Lower leg skin (tissue), 4 donors: ENCODE measurements around the gene B4GALNT4. TPM values are rescaled to one million over a fixed set of nuclear protein-coding genes. Genes with fewer than 3 reads are reported as not detected.

Experiments used
- DNase-seq, 2 donors: peaks; one replicate each; pipeline ENCODE4 v3.0.0-alpha.2; 2019; ENCODE audit warnings: low spot score in 2 of 2
- H3K4me3 ChIP-seq: fragments of 200-600 bp; sonication (generic); 2 replicates; pipeline ENCODE4 v1.5.1; 2017; ENCODE audit warnings: mild to moderate bottlenecking, low read depth; ENCODE audit not compliant: poor library complexity, severe bottlenecking
- POLR2A ChIP-seq, 2 donors: fragments of 450-650 bp; IDR thresholded peaks; one replicate each; pipeline ENCODE4 v1.6.1; 2016 to 2017; ENCODE audit warnings: antibody characterized with exemption in 2 of 2, mild to moderate bottlenecking in 1 of 2, moderate library complexity in 1 of 2
- WGBS, 2 donors: methylation state at CpG; one replicate each; pipeline ENCODE4 v1.1.5; 2018; 5-methylcytosine and 5-hydroxymethylcytosine counted together
- intact Hi-C: fragments of 100-400 bp; cut with DNase I; formaldehyde crosslinking; loops from one replicate; pipeline ENCODE4 v1.15.0; 2023; ENCODE audit warnings: low total_unique reads
- total RNA-seq, 4 donors: library from RNA; depleted of rRNA; stranded (reverse); fragments of >200 nt; gene quantifications; one replicate each; pipeline ENCODE4 v1.1.0, GENCODE V29; 2016
- TF ChIP-seq, protein P1 (sequence below), 3 donors: fragments of 450-650 bp; IDR thresholded peaks; one replicate each; pipeline ENCODE4 v1.5.1; 2016; ENCODE audit warnings: antibody characterized with exemption in 3 of 3, mild to moderate bottlenecking in 3 of 3, moderate library complexity in 2 of 3

The B4GALNT4 gene
- total RNA-seq, 4 donors from 2014 or later: 1.8 to 20.0 (median 5.0) TPM

- TF ChIP-seq, protein P1, sequence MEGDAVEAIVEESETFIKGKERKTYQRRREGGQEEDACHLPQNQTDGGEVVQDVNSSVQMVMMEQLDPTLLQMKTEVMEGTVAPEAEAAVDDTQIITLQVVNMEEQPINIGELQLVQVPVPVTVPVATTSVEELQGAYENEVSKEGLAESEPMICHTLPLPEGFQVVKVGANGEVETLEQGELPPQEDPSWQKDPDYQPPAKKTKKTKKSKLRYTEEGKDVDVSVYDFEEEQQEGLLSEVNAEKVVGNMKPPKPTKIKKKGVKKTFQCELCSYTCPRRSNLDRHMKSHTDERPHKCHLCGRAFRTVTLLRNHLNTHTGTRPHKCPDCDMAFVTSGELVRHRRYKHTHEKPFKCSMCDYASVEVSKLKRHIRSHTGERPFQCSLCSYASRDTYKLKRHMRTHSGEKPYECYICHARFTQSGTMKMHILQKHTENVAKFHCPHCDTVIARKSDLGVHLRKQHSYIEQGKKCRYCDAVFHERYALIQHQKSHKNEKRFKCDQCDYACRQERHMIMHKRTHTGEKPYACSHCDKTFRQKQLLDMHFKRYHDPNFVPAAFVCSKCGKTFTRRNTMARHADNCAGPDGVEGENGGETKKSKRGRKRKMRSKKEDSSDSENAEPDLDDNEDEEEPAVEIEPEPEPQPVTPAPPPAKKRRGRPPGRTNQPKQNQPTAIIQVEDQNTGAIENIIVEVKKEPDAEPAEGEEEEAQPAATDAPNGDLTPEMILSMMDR (IDR thresholded peaks at IDR 0.05): no peak
- no peak for TF ChIP-seq POLR2A (IDR thresholded peaks at IDR 0.05)
- peak overlapping the region; percentile 52 for H3K4me3 ChIP-seq
- WGBS, 2 donors: 1 to 7% methylated on average over 5 to 41 of the region's 97 CpGs
- intact Hi-C loops: no loop called here
- no peak for DNase-seq
Observed at GRCh38 chr11:416757-417621, 47.7 kb downstream of the B4GALNT4 start.

- no peak for DNase-seq
Observed at GRCh38 chr11:417652-418342, 48.5 kb downstream of the B4GALNT4 start.

GRCh38 chr11:418343-419247 lies 49.3 kb downstream of the B4GALNT4 start:
- 88 to 92% methylated on average over 30 of the region's 30 CpGs for WGBS, 2 donors
- no peak overlapping the region for H3K4me3 ChIP-seq
- intact Hi-C loops: no loop called here
- TF ChIP-seq POLR2A (IDR thresholded peaks at IDR 0.05): no peak
- TF ChIP-seq, protein P1 (IDR thresholded peaks at IDR 0.05): no peak
- no peak for DNase-seq

More at GRCh38 chr11:417652-418342, 48.5 kb downstream of the B4GALNT4 start:
- intact Hi-C loops: no loop called here
- 61 to 62% methylated on average over 15 to 18 of the region's 19 CpGs for WGBS, 2 donors
- TF ChIP-seq POLR2A (IDR thresholded peaks at IDR 0.05): no peak
- TF ChIP-seq, protein P1 (IDR thresholded peaks at IDR 0.05): no peak
- H3K4me3 ChIP-seq: no peak overlapping the region

GRCh38 chr11:419248-420005 lies 50.1 kb downstream of the B4GALNT4 start:
- WGBS, 2 donors: 87 to 89% methylated on average over 12 to 20 of the region's 20 CpGs
- TF ChIP-seq, protein P1 (IDR thresholded peaks at IDR 0.05): no peak
- TF ChIP-seq POLR2A (IDR thresholded peaks at IDR 0.05): no peak
- no peak overlapping the region for H3K4me3 ChIP-seq
- no peak for DNase-seq
- intact Hi-C loops: no loop called here
